ENCODE data around the gene OTOP3. TPM values are rescaled to one million over a fixed set of nuclear protein-coding genes. Genes with fewer than 3 reads are reported as not detected.

The OTOP3 gene
- total RNA-seq, 2 experiments from 2014 or later: not detected

DNA sequence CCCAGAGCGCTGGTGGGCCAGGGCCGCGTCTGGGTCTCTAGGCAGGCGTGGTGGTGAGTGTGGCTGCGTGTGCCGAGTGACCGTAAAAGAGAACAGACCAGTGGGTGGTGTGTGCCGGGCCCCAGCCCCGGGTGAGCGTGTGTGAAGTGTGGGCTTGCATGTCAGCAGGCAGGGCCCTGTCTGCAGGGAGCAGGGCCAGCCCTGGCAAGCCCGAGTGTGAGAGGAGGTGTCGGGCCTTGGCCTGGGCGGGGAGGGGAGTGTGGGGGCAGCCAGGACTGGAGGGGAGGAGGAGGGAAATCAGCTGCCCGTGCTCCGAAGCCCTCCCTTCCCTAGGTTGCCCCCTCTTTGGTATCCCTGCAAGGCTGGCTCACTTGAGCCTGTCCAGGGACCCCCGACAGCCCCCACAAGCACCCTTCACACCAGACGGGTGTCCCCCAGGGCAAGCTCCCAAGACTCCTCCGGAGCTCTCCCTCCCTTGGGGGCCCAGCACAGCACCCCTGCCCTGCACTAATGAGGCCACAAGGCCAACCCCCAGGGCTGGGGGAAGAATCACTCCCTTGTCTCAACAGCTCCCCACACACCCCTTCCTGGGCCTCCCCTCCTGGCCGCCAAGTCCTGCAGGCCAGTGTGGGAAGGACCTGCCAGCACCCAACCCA, 14.5 kb upstream of the OTOP3 start:
- Mint-ChIP-seq H3K4me1 (peaks cover 6% of the 10 kb centered on the region), H3K9me3 (ENCODE audit: low read depth) (no peaks in the 10 kb centered on the region), H3K27me3 (peaks cover 67% of the 10 kb centered on the region), H3K36me3 (no peaks in the 10 kb centered on the region), H3K4me3 (no peak overlapping the region), H3K27ac (no peak overlapping the region)
- DNase-seq (no peak), ATAC-seq (no peak)
- CTCF ChIA-PET: interaction anchor here (0.9 to 8.2 kb wide), 3 partner anchors 38 to 735 kb away, joined by 3 to 116 read pairs (median 3); no protein-coding TSS in a partner anchor

GRCh38 chr17:74921769-74922168, 13.9 kb upstream of the OTOP3 start:
- CTCF ChIA-PET: interaction anchor here (0.9 to 8.2 kb wide), 2 partner anchors 38 to 734 kb away, joined by 3 to 116 read pairs; no protein-coding TSS in a partner anchor
- no peaks in the 10 kb centered on the region for H3K36me3 Mint-ChIP-seq
- peaks cover 6% of the 10 kb centered on the region for H3K4me1 Mint-ChIP-seq
- DNase-seq (no peak), ATAC-seq (no peak)
- H3K27ac Mint-ChIP-seq: no peak overlapping the region
- no peak overlapping the region for H3K4me3 Mint-ChIP-seq
- H3K27me3 Mint-ChIP-seq: peaks cover 73% of the 10 kb centered on the region
- no peaks in the 10 kb centered on the region for H3K9me3 Mint-ChIP-seq (ENCODE audit: low read depth)

DNA sequence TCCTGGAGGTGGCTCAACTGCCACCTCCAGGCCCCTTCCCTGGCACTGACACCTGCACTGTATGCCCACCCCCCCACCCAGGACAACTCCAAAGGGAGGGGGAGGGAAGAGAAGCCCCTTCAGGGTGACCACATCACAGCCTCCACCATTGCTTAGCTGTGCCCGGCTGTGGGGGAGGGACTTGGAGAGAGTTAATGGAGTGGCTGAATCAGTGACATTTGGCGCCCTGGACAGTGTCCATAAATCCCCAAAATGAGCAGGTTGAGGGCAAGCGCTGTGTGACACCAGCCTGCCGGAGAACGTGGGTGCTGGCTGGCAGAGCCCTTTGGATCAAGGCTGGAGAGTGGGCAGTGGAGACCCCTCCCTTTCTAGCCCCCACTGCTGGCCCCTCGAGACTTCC, 13.5 kb upstream of the OTOP3 start:
- ATAC-seq: no peak
- H3K36me3 Mint-ChIP-seq: no peaks in the 10 kb centered on the region

DNA sequence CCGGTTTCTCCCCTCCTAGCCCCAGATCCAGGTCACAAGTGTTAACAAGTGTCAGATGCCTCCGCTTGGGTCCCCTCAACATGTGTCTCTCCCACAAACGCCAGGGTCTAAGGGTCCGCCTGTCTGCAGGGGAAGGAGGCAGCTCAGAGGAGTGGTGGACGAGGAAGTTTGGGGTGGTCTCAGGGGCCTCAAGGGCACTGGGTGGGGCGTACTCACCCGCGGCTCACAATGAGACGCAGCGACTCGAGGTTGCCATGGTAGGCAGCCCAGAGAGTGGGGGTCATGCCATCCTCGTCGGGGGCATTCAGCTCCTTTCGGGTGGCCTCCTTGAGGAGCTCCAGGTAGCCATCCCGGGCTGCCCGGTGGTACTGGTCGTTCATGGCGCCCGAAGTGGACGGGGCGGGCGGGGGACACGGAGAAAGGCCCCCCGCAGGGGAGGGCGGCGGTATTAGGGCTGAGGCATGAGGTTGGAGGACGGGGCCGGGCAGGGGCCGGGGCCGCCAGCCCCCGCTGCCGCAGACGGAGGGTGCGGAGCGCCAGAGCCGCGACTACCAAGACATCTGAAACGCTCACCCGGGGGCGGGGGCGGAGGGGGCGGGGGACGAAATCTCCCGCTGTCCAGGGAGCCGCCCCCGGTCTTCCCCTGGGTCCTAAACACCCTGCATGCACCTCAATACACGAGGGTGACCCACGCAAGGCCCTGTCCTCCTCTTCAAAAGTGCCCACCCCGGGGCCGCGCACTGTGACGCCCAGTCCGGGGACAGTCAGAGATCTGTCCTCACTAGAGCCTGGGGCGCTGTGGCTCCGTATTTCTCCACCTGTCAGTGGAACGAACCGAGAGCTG, 12.8 kb upstream of the OTOP3 start, which contains the start of gene USH1G:
Gene USH1G, minus strand, starts transcription at position 562 of the 844 bp plus-strand sequence. Its CDS starts 182 bp downstream, at position 380.
- H3K9me3 Mint-ChIP-seq (ENCODE audit: low read depth): no peaks in the 10 kb centered on the region
- H3K27me3 Mint-ChIP-seq: peaks cover 85% of the 10 kb centered on the region
- no peak within 1 kb of the TSS for H3K4me3 Mint-ChIP-seq
- ATAC-seq (peak; percentile 54), DNase-seq (no peak)
- H3K36me3 Mint-ChIP-seq: no peaks in the 10 kb centered on the region
- no peak within 1 kb of the TSS for H3K27ac Mint-ChIP-seq
- peaks cover 6% of the 10 kb centered on the region for H3K4me1 Mint-ChIP-seq
- CTCF ChIA-PET: interaction anchor here (1.0 to 8.2 kb wide), 4 partner anchors 10 to 132 kb away, joined by 3 to 116 read pairs (median 4); partner anchors contain the start of gene ATP5PD

More for the DNA sequence above, 13.5 kb upstream of the OTOP3 start:
- no peak overlapping the region for H3K27ac Mint-ChIP-seq
- H3K27me3 Mint-ChIP-seq: peaks cover 77% of the 10 kb centered on the region
- H3K4me1 Mint-ChIP-seq: peaks cover 6% of the 10 kb centered on the region
- H3K4me3 Mint-ChIP-seq: no peak overlapping the region
- no peaks in the 10 kb centered on the region for H3K9me3 Mint-ChIP-seq (ENCODE audit: low read depth)
- CTCF ChIA-PET: interaction anchor here (8.2 kb wide), 1 partner anchor 37 kb away, joined by 116 read pairs; no protein-coding TSS in a partner anchor
- no peak for DNase-seq

- DNase-seq: peak; percentile 74
- H3K9me3 Mint-ChIP-seq (ENCODE audit: low read depth): no peaks in the 10 kb centered on the region
- H3K4me1 Mint-ChIP-seq: peaks cover 6% of the 10 kb centered on the region
- no peak overlapping the region for H3K4me3 Mint-ChIP-seq
- CTCF ChIA-PET: interaction anchor here (0.7 to 8.2 kb wide), 7 partner anchors 10 to 132 kb away, joined by 3 to 116 read pairs (median 3); partner anchors contain the start of genes ATP5PD and OTOP3
- H3K36me3 Mint-ChIP-seq: no peaks in the 10 kb centered on the region
- ATAC-seq: peak; percentile 71
- H3K27ac Mint-ChIP-seq: no peak overlapping the region
- peaks cover 90% of the 10 kb centered on the region for H3K27me3 Mint-ChIP-seq
These were observed 12.0 kb upstream of the OTOP3 start for GRCh38 chr17:74923538-74924249.

DNA sequence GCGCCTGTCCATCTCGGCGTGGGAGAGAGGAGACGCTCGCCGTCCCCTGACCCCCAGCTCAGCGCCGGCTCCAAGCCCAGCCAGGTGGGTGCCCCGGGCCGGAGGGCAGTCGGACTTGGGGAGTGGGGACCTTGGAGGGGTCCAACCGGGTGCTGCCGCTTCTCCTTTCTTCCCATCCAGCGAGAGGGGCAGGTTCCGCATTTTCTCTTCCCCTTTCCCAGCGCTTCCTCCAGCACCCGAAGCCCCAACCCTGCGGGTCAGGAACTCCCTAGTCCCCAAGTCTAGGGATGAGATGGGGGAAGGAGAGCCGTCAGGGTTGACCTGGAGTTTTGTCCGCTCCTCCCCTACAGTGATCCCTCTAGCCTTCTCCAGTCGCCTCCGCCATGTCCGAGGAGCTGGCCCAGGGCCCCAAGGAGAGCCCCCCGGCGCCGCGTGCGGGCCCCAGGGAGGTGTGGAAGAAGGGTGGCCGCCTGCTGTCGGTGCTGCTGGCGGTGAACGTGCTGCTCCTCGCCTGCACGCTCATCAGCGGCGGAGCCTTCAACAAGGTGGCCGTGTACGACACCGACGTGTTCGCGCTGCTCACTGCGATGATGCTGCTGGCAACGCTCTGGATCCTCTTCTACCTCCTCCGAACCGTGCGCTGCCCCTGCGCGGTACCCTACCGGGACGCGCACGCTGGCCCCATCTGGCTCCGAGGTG, 11.3 kb upstream of the OTOP3 start, which contains the start of gene OTOP2:
Gene OTOP2, plus strand, starts transcription at position 24 of the 699 bp plus-strand sequence. Its CDS starts 360 bp downstream, at position 384.
- ATAC-seq (no peak), DNase-seq (no peak)
- H3K4me1 Mint-ChIP-seq: peaks cover 6% of the 10 kb centered on the region
- peaks cover 86% of the 10 kb centered on the region for H3K27me3 Mint-ChIP-seq
- CTCF ChIA-PET: interaction anchor here (0.5 to 8.2 kb wide), 8 partner anchors 9 to 267 kb away, joined by 3 to 116 read pairs (median 3); partner anchors contain the start of genes ATP5PD and OTOP3
- H3K4me3 Mint-ChIP-seq: no peak within 1 kb of the TSS
- no peaks in the 10 kb centered on the region for H3K9me3 Mint-ChIP-seq (ENCODE audit: low read depth)
- no peaks in the 10 kb centered on the region for H3K36me3 Mint-ChIP-seq
- no peak within 1 kb of the TSS for H3K27ac Mint-ChIP-seq

GRCh38 chr17:74925242-74925641, 10.5 kb upstream of the OTOP3 start:
- peaks cover 79% of the 10 kb centered on the region for H3K27me3 Mint-ChIP-seq
- H3K4me3 Mint-ChIP-seq: no peak overlapping the region
- CTCF ChIA-PET: interaction anchor here (0.9 to 8.2 kb wide), 2 partner anchors 18 to 34 kb away, joined by 3 to 116 read pairs; no protein-coding TSS in a partner anchor

GRCh38 chr17:74928786-74929185, 6.9 kb upstream of the OTOP3 start:
- peaks cover 76% of the 10 kb centered on the region for H3K27me3 Mint-ChIP-seq

More at GRCh38 chr17:74925242-74925641, 10.5 kb upstream of the OTOP3 start:
- DNase-seq (no peak), ATAC-seq (no peak)
- Mint-ChIP-seq H3K36me3 (no peaks in the 10 kb centered on the region), H3K4me1 (peaks cover 6% of the 10 kb centered on the region), H3K9me3 (ENCODE audit: low read depth) (no peaks in the 10 kb centered on the region), H3K27ac (no peak overlapping the region)

DNA sequence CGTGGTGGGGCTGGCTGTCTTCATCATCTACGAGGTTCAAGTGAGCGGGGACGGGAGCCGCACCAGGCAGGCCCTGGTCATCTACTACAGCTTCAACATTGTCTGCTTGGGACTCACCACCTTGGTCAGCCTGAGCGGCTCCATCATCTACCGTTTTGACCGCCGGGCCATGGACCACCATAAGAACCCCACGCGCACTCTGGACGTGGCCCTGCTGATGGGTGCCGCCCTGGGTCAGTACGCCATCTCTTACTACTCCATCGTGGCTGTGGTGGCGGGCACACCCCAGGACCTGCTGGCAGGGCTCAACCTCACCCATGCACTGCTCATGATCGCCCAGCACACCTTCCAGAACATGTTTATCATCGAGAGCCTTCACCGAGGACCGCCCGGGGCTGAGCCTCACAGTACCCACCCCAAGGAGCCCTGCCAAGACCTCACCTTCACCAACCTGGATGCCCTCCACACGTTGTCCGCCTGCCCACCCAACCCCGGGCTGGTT, 5.1 kb upstream of the OTOP3 start:
- Mint-ChIP-seq H3K27ac (no peak overlapping the region), H3K27me3 (peaks cover 72% of the 10 kb centered on the region), H3K36me3 (no peaks in the 10 kb centered on the region), H3K9me3 (ENCODE audit: low read depth) (no peaks in the 10 kb centered on the region), H3K4me3 (no peak overlapping the region), H3K4me1 (no peaks in the 10 kb centered on the region)
- ATAC-seq (no peak), DNase-seq (no peak)
- CTCF ChIA-PET: no interaction called here

More at GRCh38 chr17:74928786-74929185, 6.9 kb upstream of the OTOP3 start:
- Mint-ChIP-seq H3K4me3 (no peak overlapping the region), H3K27ac (no peak overlapping the region), H3K9me3 (ENCODE audit: low read depth) (no peaks in the 10 kb centered on the region), H3K36me3 (no peaks in the 10 kb centered on the region), H3K4me1 (no peaks in the 10 kb centered on the region)
- ATAC-seq: no peak
- DNase-seq: no peak
- CTCF ChIA-PET: interaction anchor here (1.7 to 2.4 kb wide), 2 partner anchors 29 to 32 kb away, joined by 8 to 10 read pairs; no protein-coding TSS in a partner anchor

GRCh38 chr17:74935048-74935447, 650 bp upstream of the OTOP3 start:
- CTCF ChIA-PET: interaction anchor here (1.0 kb wide), 1 partner anchor 11 kb away, joined by 3 read pairs; the partner anchor contains the start of gene OTOP2
- DNase-seq: no peak
- Mint-ChIP-seq H3K9me3 (ENCODE audit: low read depth) (no peaks in the 10 kb centered on the region), H3K27ac (no peak overlapping the region), H3K4me3 (no peak overlapping the region), H3K27me3 (peaks cover 67% of the 10 kb centered on the region), H3K4me1 (no peaks in the 10 kb centered on the region), H3K36me3 (no peaks in the 10 kb centered on the region)
- ATAC-seq: no peak

- CTCF ChIA-PET: interaction anchor here (1.3 kb wide), 1 partner anchor 25 kb away, joined by 3 read pairs; no protein-coding TSS in a partner anchor
- no peaks in the 10 kb centered on the region for H3K4me1 Mint-ChIP-seq
- no peak for ATAC-seq
- H3K27me3 Mint-ChIP-seq: peaks cover 66% of the 10 kb centered on the region
- H3K27ac Mint-ChIP-seq: no peak overlapping the region
- no peaks in the 10 kb centered on the region for H3K36me3 Mint-ChIP-seq
- no peaks in the 10 kb centered on the region for H3K9me3 Mint-ChIP-seq (ENCODE audit: low read depth)
- H3K4me3 Mint-ChIP-seq: no peak overlapping the region
- DNase-seq: no peak
These were observed 737 bp downstream of the OTOP3 start for GRCh38 chr17:74936470-74936799.

All from activated CD8-positive, alpha-beta memory T cell treated with anti-CD3 and anti-CD28 coated beads, Interleukin-2, amount 10 ng/mL, durations not matched to agents 7 days and 5 days (primary cell).